ENCODE results near the gene ARHGAP8.
"Not testable (repeated sequence)": the region's sequence is repeated elsewhere in the genome, so short reads cannot be mapped to it uniquely, and the experiment has no call there.

The ARHGAP8 gene

GRCh38 chr22:44741929-44742328 lies 10.4 kb upstream of the ARHGAP8 start:
- no peak for DNase-seq

- no peak for DNase-seq
Observed at GRCh38 chr22:44743247-44743646, 9.1 kb upstream of the ARHGAP8 start.

GRCh38 chr22:44743804-44744211 lies 8.6 kb upstream of the ARHGAP8 start:
- DNase-seq = no peak

GRCh38 chr22:44745853-44746789 lies 6.3 kb upstream of the ARHGAP8 start:
- no peak for DNase-seq

GRCh38 chr22:44747784-44748127 lies 4.6 kb upstream of the ARHGAP8 start:
- not testable (repeated sequence) for DNase-seq

GRCh38 chr22:44748524-44748923 lies 3.9 kb upstream of the ARHGAP8 start:
- no peak for DNase-seq

GRCh38 chr22:44750481-44750880 lies 1.9 kb upstream of the ARHGAP8 start:
- no peak for DNase-seq

GRCh38 chr22:44753189-44754042 lies 1.0 kb downstream of the ARHGAP8 start:
- no peak for DNase-seq

- DNase-seq = no peak
Observed at GRCh38 chr22:44754998-44755397, 2.6 kb downstream of the ARHGAP8 start.

- no peak for DNase-seq
Observed at GRCh38 chr22:44755417-44755816, 3.0 kb downstream of the ARHGAP8 start.

GRCh38 chr22:44755956-44756361 lies 3.6 kb downstream of the ARHGAP8 start:
- DNase-seq = no peak

- DNase-seq = no peak
Observed at GRCh38 chr22:44758344-44758973, 6.1 kb downstream of the ARHGAP8 start.

GRCh38 chr22:44759001-44759400 lies 6.6 kb downstream of the ARHGAP8 start:
- DNase-seq = no peak

- no peak for DNase-seq
Observed at GRCh38 chr22:44759430-44760310, 7.3 kb downstream of the ARHGAP8 start.

GRCh38 chr22:44760476-44760875 lies 8.1 kb downstream of the ARHGAP8 start:
- no peak for DNase-seq

GRCh38 chr22:44761025-44761424 lies 8.7 kb downstream of the ARHGAP8 start:
- no peak for DNase-seq

- DNase-seq = no peak
Observed at GRCh38 chr22:44764373-44764772, 12.0 kb downstream of the ARHGAP8 start.

GRCh38 chr22:44764974-44765373 lies 12.6 kb downstream of the ARHGAP8 start:
- DNase-seq = no peak

- DNase-seq = no peak
Observed at GRCh38 chr22:44765571-44766285, 13.4 kb downstream of the ARHGAP8 start.

- no peak for DNase-seq
Observed at GRCh38 chr22:44773082-44773481, 20.7 kb downstream of the ARHGAP8 start.

GRCh38 chr22:44775862-44776261 lies 23.5 kb downstream of the ARHGAP8 start:
- DNase-seq = no peak
